Heart left ventricle (tissue), 16 donors: ENCODE measurements around the gene GPR85. TPM values are rescaled to one million over a fixed set of nuclear protein-coding genes. Genes with fewer than 3 reads are reported as not detected.

Experiments
- ATAC-seq, 4 donors: fragments of 200-7000 bp; cut with Tn5 transposase; one replicate each; pipeline ENCODE4 v1.9.1; 2020 to 2022; ENCODE audit warnings: moderate library complexity in 4 of 4, mild to moderate bottlenecking in 3 of 4, moderate number of reproducible peaks in 1 of 4
- DNase-seq, 5 donors: peaks; one replicate each; pipeline ENCODE4 v3.0.0-alpha.2; 2020
- H3K27ac ChIP-seq, 12 donors: fragments of 200-600 bp; sonication (generic) in 4 of 12; one replicate each; pipeline versions ENCODE4 v1.5.0 to v1.8.0; 2016 to 2022; ENCODE audit warnings: mild to moderate bottlenecking in 2 of 12
- H3K27me3 ChIP-seq, 9 donors: fragments of 200-600 bp; sonication (generic) in 2 of 9; one replicate each; pipeline versions ENCODE4 v1.5.1 to v1.8.0; 2016 to 2022; ENCODE audit warnings: mild to moderate bottlenecking in 3 of 9
- H3K36me3 ChIP-seq, 9 donors: fragments of 200-600 bp; sonication (generic) in 2 of 9; one replicate each; pipeline versions ENCODE4 v1.5.0 to v1.8.0; 2018 to 2022; ENCODE audit warnings: mild to moderate bottlenecking in 2 of 9
- H3K4me1 ChIP-seq, 12 donors: fragments of 200-600 bp; sonication (generic) in 4 of 12; one replicate each; pipeline versions ENCODE4 v1.5.0 to v1.8.0; 2016 to 2022; ENCODE audit warnings: mild to moderate bottlenecking in 3 of 12
- H3K4me3 ChIP-seq, 12 donors: fragments of 200-600 bp; sonication (generic) in 4 of 12; one replicate each; pipeline versions ENCODE4 v1.5.0 to v1.8.0; 2017 to 2022; ENCODE audit warnings: mild to moderate bottlenecking in 9 of 12, moderate library complexity in 4 of 12
- H3K9me3 ChIP-seq, 12 donors: fragments of 200-600 bp; sonication (generic) in 4 of 12; one replicate each; pipeline versions ENCODE4 v1.5.0 to v1.8.0; 2016 to 2022; ENCODE audit warnings: mild to moderate bottlenecking in 1 of 12
- POLR2A ChIP-seq, 2 donors: fragments of 450-650 bp; IDR thresholded peaks; one replicate each; pipeline ENCODE4 v1.6.1; 2017; ENCODE audit warnings: antibody characterized with exemption in 2 of 2, mild to moderate bottlenecking in 2 of 2, moderate library complexity in 2 of 2
- WGBS, 4 donors: extraction: QIAGEN DNeasy Blood & Tissue Kit in 2 of 4; methylation state at CpG; one replicate each; pipeline versions ENCODE4 v1.1.5 to v1.1.7; 2013 to 2018; 5-methylcytosine and 5-hydroxymethylcytosine counted together
- intact Hi-C, 10 donors: fragments of 100-400 bp; cut with DNase I; formaldehyde crosslinking; loops; one replicate each; pipeline versions ENCODE4 v1.11.1 to v1.14.2; 2022
- polyA plus RNA-seq, 2 donors: library from polyadenylated mRNA; stranded (reverse); fragments of 200-250 nt; gene quantifications; one replicate each; pipeline ENCODE4 v1.2.3, GENCODE V29; 2013
- total RNA-seq, 9 donors: library from RNA; depleted of rRNA in 2 of 9; stranded (reverse); fragments of >200 nt in 2 of 9; fragmentation: NEBNext Ultra II Directional in 3 of 9; extraction: Animal tissue kit (Norgen Biotek cat#: 25700) in 3 of 9; gene quantifications; one replicate each; pipeline versions ENCODE4 v1.1.0 to v1.2.4, GENCODE V29; 2016 to 2023
- TF ChIP-seq, protein P1 (sequence below), 12 donors: fragments of 200-600 bp; sonication (generic) in 4 of 12; IDR thresholded peaks; one replicate each; pipeline versions ENCODE4 v1.5.0 to v1.8.0; 2018 to 2022; ENCODE audit warnings: antibody characterized with exemption in 12 of 12, mild to moderate bottlenecking in 5 of 12
- donor health status: ischemic (EF 13 %, LVEDD 7.1; RV severe dilation, severe dysfunction).
- donor health status: healthy with polysubstance abuse.
- donor health status: DM: no; HTN: yes; CAD: no.
- donor health status: DM: no; HTN: no; CAD: no.
- donor health status: ischemic (EF 25% LVEDD 6.9; RV normal size, moderate dysfunction).
- donor health status: ischemic (EF 25% LVEDD 5.7; RV mildly dilated, moderate dysfunction).
- donor health status: healthy.
- donor health status: DM: yes; HTN: yes; CAD: no.
- donor health status: ischemic (EF 35%, LVEDD 5.7; RV mildly dilated, moderate dysfunction).
- donor health status: nonischemic (EF 11% LVEDD 7.7; RV severe dilation, severe dysfunction).
- donor health status: DM: yes; HTN: yes; CAD: no.
- donor health status: PGD.
- donor health status: ischemic (EF 29% LVEDD 5.4; RV normal size, mild dysfunction).
- donor health status: nonischemic (EF 23%, LVEDD 6.1; RV moderate dilation, normal function).

Gene GPR85
- total and polyA plus RNA-seq, 11 donors: 0.16 to 4.5 (median 1.1) TPM; not detected in 1

- Histone ChIP-seq H3K36me3 (no peaks in the 10 kb centered on the region), H3K4me1 (no peaks in the 10 kb centered on the region), H3K4me3 (no peak overlapping the region), H3K9me3 (no peaks in the 10 kb centered on the region), H3K27me3 (peaks cover 0 to 4% (median 0%) of the 10 kb centered on the region in 9 donors), H3K27ac (no peak overlapping the region)
- intact Hi-C loops: no loop called here
- ATAC-seq: no peak
- WGBS, 4 donors: 67 to 83% (median 77%) methylated on average over 1 of the region's 1 CpG
- no peak for DNase-seq
- TF ChIP-seq, protein P1, sequence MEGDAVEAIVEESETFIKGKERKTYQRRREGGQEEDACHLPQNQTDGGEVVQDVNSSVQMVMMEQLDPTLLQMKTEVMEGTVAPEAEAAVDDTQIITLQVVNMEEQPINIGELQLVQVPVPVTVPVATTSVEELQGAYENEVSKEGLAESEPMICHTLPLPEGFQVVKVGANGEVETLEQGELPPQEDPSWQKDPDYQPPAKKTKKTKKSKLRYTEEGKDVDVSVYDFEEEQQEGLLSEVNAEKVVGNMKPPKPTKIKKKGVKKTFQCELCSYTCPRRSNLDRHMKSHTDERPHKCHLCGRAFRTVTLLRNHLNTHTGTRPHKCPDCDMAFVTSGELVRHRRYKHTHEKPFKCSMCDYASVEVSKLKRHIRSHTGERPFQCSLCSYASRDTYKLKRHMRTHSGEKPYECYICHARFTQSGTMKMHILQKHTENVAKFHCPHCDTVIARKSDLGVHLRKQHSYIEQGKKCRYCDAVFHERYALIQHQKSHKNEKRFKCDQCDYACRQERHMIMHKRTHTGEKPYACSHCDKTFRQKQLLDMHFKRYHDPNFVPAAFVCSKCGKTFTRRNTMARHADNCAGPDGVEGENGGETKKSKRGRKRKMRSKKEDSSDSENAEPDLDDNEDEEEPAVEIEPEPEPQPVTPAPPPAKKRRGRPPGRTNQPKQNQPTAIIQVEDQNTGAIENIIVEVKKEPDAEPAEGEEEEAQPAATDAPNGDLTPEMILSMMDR (IDR thresholded peaks at IDR 0.05): no peak
These were observed 6.1 kb upstream of the GPR85 start for GRCh38 chr7:113092762-113093161.

- Histone ChIP-seq H3K9me3 (no peaks in the 10 kb centered on the region), H3K4me1 (peaks cover 0 to 6% (median 0%) of the 10 kb centered on the region in 12 donors), H3K27me3 (peaks cover 0 to 25% (median 0%) of the 10 kb centered on the region in 9 donors), H3K36me3 (no peaks in the 10 kb centered on the region), H3K4me3 (peak overlapping the region in 10 of 12 donors; percentile 33 to 66 (median 56)), H3K27ac (peak overlapping the region in 5 of 12 donors; percentile 1 to 73 (median 47))
- no peak for TF ChIP-seq POLR2A (IDR thresholded peaks at IDR 0.05)
- TF ChIP-seq, protein P1 (IDR thresholded peaks at IDR 0.05): no peak
- WGBS, 4 donors: 58 to 68% (median 64%) methylated on average over 15 of the region's 15 CpGs
- intact Hi-C loops: loop anchor here in 1 of 10 donors (10.0 kb wide), 1 partner anchor 63 kb away; no protein-coding TSS in a partner anchor
- ATAC-seq: peak in 3 of 4 donors; percentile 55 to 88 (median 56)
- no peak for DNase-seq
These were observed 708 bp upstream of the GPR85 start for GRCh38 chr7:113087071-113087998.

- 28 to 55% (median 37%) methylated on average over 16 of the region's 16 CpGs for WGBS, 4 donors
- intact Hi-C loops: loop anchor here in 1 of 10 donors (10.0 kb wide), 1 partner anchor 61 kb away; no protein-coding TSS in a partner anchor
- no peak for DNase-seq
- ATAC-seq: peak in 3 of 4 donors; percentile 15 to 30 (median 26)
- no peaks in the 10 kb centered on the region for H3K9me3 ChIP-seq
- H3K4me1 ChIP-seq: peaks cover 0 to 6% (median 0%) of the 10 kb centered on the region in 12 donors
- TF ChIP-seq, protein P1 (IDR thresholded peaks at IDR 0.05): no peak
- TF ChIP-seq POLR2A (IDR thresholded peaks at IDR 0.05): no peak
- no peaks in the 10 kb centered on the region for H3K36me3 ChIP-seq
- H3K27ac ChIP-seq: no peak overlapping the region
- peak overlapping the region in 10 of 12 donors; percentile 33 to 66 (median 56) for H3K4me3 ChIP-seq
- peaks cover 0 to 25% (median 0%) of the 10 kb centered on the region in 9 donors for H3K27me3 ChIP-seq
These were observed 741 bp downstream of the GPR85 start for GRCh38 chr7:113085781-113086390.
